ENCODE results near the gene GDNF.

Gene GDNF

GRCh38 chr5:37806476-37806875 is 33.4 kb downstream of the GDNF start:
- no peak for TF ChIP-seq POLR2AphosphoS5 (IDR thresholded peaks at IDR 0.05; ENCODE audit: low read depth, low read length)
- no peak for TF ChIP-seq REST (IDR thresholded peaks at IDR 0.05; ENCODE audit: insufficient read depth in 1 of 2, low read depth in 2 of 2, low read length in 2 of 2)
- TF ChIP-seq TAF1 (IDR thresholded peaks at IDR 0.05; ENCODE audit: borderline replicate concordance, insufficient read depth, low read length): no peak
- TF ChIP-seq FOXP2 (optimal IDR thresholded peaks at IDR 0.05; ENCODE audit: borderline replicate concordance, extremely low read depth, extremely low read length, insufficient read depth): no peak
- TF ChIP-seq SIN3A (IDR thresholded peaks at IDR 0.05; ENCODE audit: borderline replicate concordance, insufficient read depth, low read length): no peak

GRCh38 chr5:37806016-37806415 is 33.8 kb downstream of the GDNF start:
- TF ChIP-seq SIN3A (IDR thresholded peaks at IDR 0.05; ENCODE audit: borderline replicate concordance, insufficient read depth, low read length) (no peak), TAF1 (IDR thresholded peaks at IDR 0.05; ENCODE audit: borderline replicate concordance, insufficient read depth, low read length) (no peak), REST (IDR thresholded peaks at IDR 0.05; ENCODE audit: insufficient read depth in 1 of 2, low read depth in 2 of 2, low read length in 2 of 2) (no peak), FOXP2 (optimal IDR thresholded peaks at IDR 0.05; ENCODE audit: borderline replicate concordance, extremely low read depth, extremely low read length, insufficient read depth) (no peak)

GRCh38 chr5:37804401-37804800 is 35.4 kb downstream of the GDNF start:
- TF ChIP-seq SIN3A (IDR thresholded peaks at IDR 0.05; ENCODE audit: borderline replicate concordance, insufficient read depth, low read length) (no peak), TAF1 (IDR thresholded peaks at IDR 0.05; ENCODE audit: borderline replicate concordance, insufficient read depth, low read length) (no peak), FOXP2 (optimal IDR thresholded peaks at IDR 0.05; ENCODE audit: borderline replicate concordance, extremely low read depth, extremely low read length, insufficient read depth) (no peak), REST (IDR thresholded peaks at IDR 0.05; ENCODE audit: insufficient read depth in 1 of 2, low read depth in 2 of 2, low read length in 2 of 2) (no peak), POLR2AphosphoS5 (IDR thresholded peaks at IDR 0.05; ENCODE audit: low read depth, low read length) (no peak)

- TF ChIP-seq REST (IDR thresholded peaks at IDR 0.05; ENCODE audit: insufficient read depth in 1 of 2, low read depth in 2 of 2, low read length in 2 of 2) (no peak), FOXP2 (optimal IDR thresholded peaks at IDR 0.05; ENCODE audit: borderline replicate concordance, extremely low read depth, extremely low read length, insufficient read depth) (no peak), SIN3A (IDR thresholded peaks at IDR 0.05; ENCODE audit: borderline replicate concordance, insufficient read depth, low read length) (no peak), TAF1 (IDR thresholded peaks at IDR 0.05; ENCODE audit: borderline replicate concordance, insufficient read depth, low read length) (no peak), POLR2AphosphoS5 (IDR thresholded peaks at IDR 0.05; ENCODE audit: low read depth, low read length) (no peak)
Measured at GRCh38 chr5:37803487-37803886, 36.4 kb downstream of the GDNF start.

- TF ChIP-seq FOXP2 (optimal IDR thresholded peaks at IDR 0.05; ENCODE audit: borderline replicate concordance, extremely low read depth, extremely low read length, insufficient read depth): no peak
- TF ChIP-seq TAF1 (IDR thresholded peaks at IDR 0.05; ENCODE audit: borderline replicate concordance, insufficient read depth, low read length): no peak
- TF ChIP-seq SIN3A (IDR thresholded peaks at IDR 0.05; ENCODE audit: borderline replicate concordance, insufficient read depth, low read length): no peak
- TF ChIP-seq REST (IDR thresholded peaks at IDR 0.05; ENCODE audit: insufficient read depth in 1 of 2, low read depth in 2 of 2, low read length in 2 of 2): no peak
- no peak for TF ChIP-seq POLR2AphosphoS5 (IDR thresholded peaks at IDR 0.05; ENCODE audit: low read depth, low read length)
Measured at GRCh38 chr5:37801521-37801920, 38.3 kb downstream of the GDNF start.
